HepG2 (cell line): Measurements from ENCODE around the gene SCMH1. TPM values are rescaled to one million over a fixed set of nuclear protein-coding genes. Genes with fewer than 3 reads are reported as not detected.
A peak's percentile ranks its signal among the peaks of the same experiment; 100 is the strongest.

Experiments used
- AGO2 ChIP-seq: fragments of 200-400 bp; formaldehyde crosslinking; optimal IDR thresholded peaks from 2 replicates; pipeline ENCODE3; 2017; ENCODE audit warnings: mild to moderate bottlenecking, low read depth, low read length, moderate library complexity
- BORCS8-MEF2B ChIP-seq: sonication (generic); formaldehyde crosslinking; IDR thresholded peaks from 2 replicates; pipeline ENCODE4 v1.8.0; 2022; ENCODE audit warnings: mild to moderate bottlenecking, missing genetic modification reagents
- DMAP1 ChIP-seq: IDR thresholded peaks from 2 replicates; pipeline ENCODE4 v1.6.1; 2016
- JARID2 ChIP-seq: sonication (generic); formaldehyde crosslinking; IDR thresholded peaks from 2 replicates; pipeline ENCODE4 v1.8.1; 2023; ENCODE audit warnings: missing genetic modification reagents, inconsistent platforms; ENCODE audit not compliant: insufficient replicate concordance
- NFKBIZ ChIP-seq: IDR thresholded peaks from 2 replicates; pipeline ENCODE4 v1.6.1; 2018; ENCODE audit warnings: missing genetic modification reagents, missing compliant biosample characterization
- RERE ChIP-seq: IDR thresholded peaks from 2 replicates; pipeline ENCODE4 v1.6.1; 2016; ENCODE audit warnings: low read depth, missing genetic modification reagents, missing compliant biosample characterization
- SNAPC4 ChIP-seq: sonication (generic); formaldehyde crosslinking; IDR thresholded peaks from 2 replicates; pipeline ENCODE4 v1.4.0; 2020; ENCODE audit warnings: mild to moderate bottlenecking, missing genetic modification reagents
- TFDP2 ChIP-seq: sonication (generic); formaldehyde crosslinking; IDR thresholded peaks from 2 replicates; pipeline ENCODE4 v1.4.0; 2020; ENCODE audit warnings: missing genetic modification reagents
- ZBTB39 ChIP-seq: sonication (generic); formaldehyde crosslinking; IDR thresholded peaks from 2 replicates; pipeline ENCODE4 v1.5.0; 2020; ENCODE audit warnings: missing genetic modification reagents
- ZNF264 ChIP-seq: sonication (generic); formaldehyde crosslinking; IDR thresholded peaks from 2 replicates; pipeline ENCODE4 v1.4.0; 2020; ENCODE audit warnings: missing genetic modification reagents
- ZNF331 ChIP-seq: sonication (generic); formaldehyde crosslinking; IDR thresholded peaks from 2 replicates; pipeline ENCODE4 v1.4.0; 2020; ENCODE audit warnings: missing genetic modification reagents
- ZNF687 ChIP-seq: sonication (generic); formaldehyde crosslinking; IDR thresholded peaks from 2 replicates; pipeline ENCODE4 v1.5.1; 2020; ENCODE audit warnings: mild to moderate bottlenecking, missing genetic modification reagents, moderate library complexity
- polyA plus RNA-seq, 8 experiments: library from polyadenylated mRNA; depleted of rRNA in 3 of 8; stranded (reverse) in 7 of 8; unstranded in 1 of 8; fragments of >200 nt; fragmentation: Illumina TruSeq in 4 of 8; extraction: Trizol in 4 of 8; gene quantifications; 2 replicates each; pipeline versions ENCODE4 v1.2.1 to v1.2.3, GENCODE V29; 2011 to 2016; ENCODE audit warnings: low read depth in 4 of 8, missing spikeins in 1 of 8, mixed read lengths in 1 of 8; ENCODE audit not compliant: insufficient read depth in 1 of 8
- total RNA-seq, 5 experiments: library from RNA; depleted of rRNA; stranded (reverse); fragments of >200 nt; fragmentation: Illumina TruSeq; extraction: Trizol; gene quantifications; 2 replicates each; pipeline ENCODE4 v1.2.3, GENCODE V29; 2016; ENCODE audit warnings: low read depth in 1 of 5

The SCMH1 gene
- total and polyA plus RNA-seq, 2 of the 13 experiments (the other 11 are each of a cell fraction or from before 2014, with no cell fraction given): 41.8 to 52.6 TPM

GRCh38 chr1:40980068-40980452 is 262.0 kb downstream of the SCMH1 start (continued):
- TF ChIP-seq RERE (CRISPR knock-in tag): no peak
- 0 out of 2 replicates have a peak, but pooled peaks have one; percentile 3 for TF ChIP-seq BORCS8-MEF2B (CRISPR knock-in tag)
- TF ChIP-seq ZNF264 (CRISPR knock-in tag): no peak
- no peak; the same call in 1 of the 2 replicates for TF ChIP-seq ZNF687 (CRISPR knock-in tag)
- TF ChIP-seq JARID2 (CRISPR knock-in tag): no peak
- peak; percentile 90 for TF ChIP-seq AGO2
- no peak for TF ChIP-seq TFDP2 (CRISPR knock-in tag)
- no peak for TF ChIP-seq NFKBIZ (CRISPR knock-in tag)
- no peak for TF ChIP-seq SNAPC4
- no peak for TF ChIP-seq ZNF331 (CRISPR knock-in tag)
- TF ChIP-seq ZBTB39 (CRISPR knock-in tag): no peak
- no peak for TF ChIP-seq DMAP1 (CRISPR knock-in tag)
